Astrocyte (in vitro differentiated cells and primary cell): ENCODE measurements around the gene MTA3. TPM values are rescaled to one million over a fixed set of nuclear protein-coding genes. Genes with fewer than 3 reads are reported as not detected.

ENCODE experiments used
- DNase-seq: peaks from one replicate; pipeline ENCODE4 v3.0.0-alpha.2; 2010; ENCODE audit warnings: low read depth
- FAIRE-seq: peaks from 2 replicates; lab custom pipeline; 2011; peaks lifted over from hg19 to GRCh38; lab: Jason Lieb, UNC
- H2AFZ ChIP-seq: 2 replicates; pipeline ENCODE4 v1.6.0; 2012; ENCODE audit warnings: low read depth, low read length, inconsistent platforms
- H3K27ac ChIP-seq: 2 replicates; pipeline ENCODE4 v1.5.1; 2011; ENCODE audit warnings: low read depth, low read length, inconsistent platforms
- H3K27me3 ChIP-seq: 2 replicates; pipeline ENCODE4 v1.6.0; 2011; ENCODE audit warnings: low read length, inconsistent platforms; ENCODE audit not compliant: insufficient read depth
- H3K36me3 ChIP-seq: 2 replicates; pipeline ENCODE4 v1.5.1; 2011; ENCODE audit warnings: low read length, inconsistent platforms; ENCODE audit not compliant: insufficient read depth
- H3K4me1 ChIP-seq: 2 replicates; pipeline ENCODE4 v1.5.1; 2011; ENCODE audit warnings: low read length, inconsistent platforms; ENCODE audit not compliant: insufficient read depth
- H3K4me2 ChIP-seq: 2 replicates; pipeline ENCODE4 v1.6.0; 2012; ENCODE audit warnings: low read length, inconsistent platforms
- H3K4me3 ChIP-seq: 2 replicates; pipeline ENCODE4 v1.5.1; 2011; ENCODE audit warnings: low read depth, mild to moderate bottlenecking, low read length, inconsistent platforms; ENCODE audit not compliant: insufficient read depth
- H3K79me2 ChIP-seq: 2 replicates; pipeline ENCODE4 v1.6.0; 2012; ENCODE audit warnings: mild to moderate bottlenecking, low read length, inconsistent platforms; ENCODE audit not compliant: insufficient read depth
- H3K9ac ChIP-seq: 2 replicates; pipeline ENCODE4 v1.6.0; 2012; ENCODE audit warnings: mild to moderate bottlenecking, low read length, inconsistent platforms
- H3K9me3 ChIP-seq: 2 replicates; pipeline ENCODE4 v1.5.1; 2012; ENCODE audit warnings: low read depth, mild to moderate bottlenecking, low read length, inconsistent platforms; ENCODE audit not compliant: insufficient read depth
- H4K20me1 ChIP-seq: 2 replicates; pipeline ENCODE4 v1.6.0; 2012; ENCODE audit warnings: low read length, inconsistent platforms; ENCODE audit not compliant: insufficient read depth
- H3K27ac Mint-ChIP-seq: one replicate; pipeline ENCODE4 v1.8.0; 2021; ENCODE audit warnings: mild to moderate bottlenecking, mixed read lengths; ENCODE audit not compliant: unreplicated experiment
- H3K27me3 Mint-ChIP-seq: one replicate; pipeline ENCODE4 v1.8.0; 2021; ENCODE audit warnings: low read depth, mixed read lengths; ENCODE audit not compliant: unreplicated experiment
- H3K36me3 Mint-ChIP-seq: one replicate; pipeline ENCODE4 v1.8.0; 2021; ENCODE audit warnings: low read depth, mixed read lengths; ENCODE audit not compliant: unreplicated experiment
- H3K4me1 Mint-ChIP-seq: one replicate; pipeline ENCODE4 v1.8.0; 2021; ENCODE audit warnings: low read depth, mixed read lengths; ENCODE audit not compliant: unreplicated experiment
- H3K4me3 Mint-ChIP-seq: one replicate; pipeline ENCODE4 v1.8.0; 2021; ENCODE audit warnings: mild to moderate bottlenecking, moderate library complexity, mixed read lengths; ENCODE audit not compliant: unreplicated experiment
- H3K9me3 Mint-ChIP-seq: one replicate; pipeline ENCODE4 v1.8.0; 2021; ENCODE audit warnings: mild to moderate bottlenecking, mixed read lengths; ENCODE audit not compliant: unreplicated experiment
- CTCF ChIP-seq: IDR thresholded peaks from 2 replicates; pipeline ENCODE4 v1.5.1; 2011; ENCODE audit warnings: low read depth, mild to moderate bottlenecking, inconsistent platforms, low read length, moderate library complexity; ENCODE audit not compliant: insufficient read depth
- EZH2 ChIP-seq: IDR thresholded peaks from 2 replicates; pipeline ENCODE4 v1.6.1; 2012; ENCODE audit warnings: mild to moderate bottlenecking, low read length, inconsistent platforms; ENCODE audit not compliant: insufficient read depth
- total RNA-seq: library from RNA; stranded (reverse); gene quantifications from 2 replicates; pipeline ENCODE4 v1.2.1, GENCODE V29; 2021

MTA3 gene
- total RNA-seq, 1 donor from 2014 or later = 69.4 TPM

DNA sequence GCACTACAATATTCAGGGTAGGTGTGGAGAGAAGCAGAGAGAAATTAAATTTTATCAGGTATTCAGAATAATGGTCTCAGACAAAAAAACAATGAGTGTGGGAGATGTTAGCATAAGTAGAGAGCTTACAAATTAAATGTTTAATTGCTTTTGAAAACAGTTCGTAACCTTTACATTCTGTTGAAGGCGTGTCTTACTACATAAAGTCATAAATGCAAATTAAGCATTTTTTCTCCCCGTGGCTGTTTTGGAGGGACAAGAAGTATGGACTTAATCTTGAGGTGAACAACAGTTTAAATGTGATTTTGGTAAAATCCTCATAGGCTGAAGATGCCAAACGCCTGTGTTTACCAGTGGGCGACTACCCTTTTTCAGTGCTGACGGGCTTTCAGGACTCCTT lies 139.7 kb downstream of the MTA3 start:
- no peak overlapping the region for H3K27ac ChIP-seq
- Mint-ChIP-seq H3K4me3 (no peak overlapping the region), H3K4me1 (peaks cover 3% of the 10 kb centered on the region)

DNA sequence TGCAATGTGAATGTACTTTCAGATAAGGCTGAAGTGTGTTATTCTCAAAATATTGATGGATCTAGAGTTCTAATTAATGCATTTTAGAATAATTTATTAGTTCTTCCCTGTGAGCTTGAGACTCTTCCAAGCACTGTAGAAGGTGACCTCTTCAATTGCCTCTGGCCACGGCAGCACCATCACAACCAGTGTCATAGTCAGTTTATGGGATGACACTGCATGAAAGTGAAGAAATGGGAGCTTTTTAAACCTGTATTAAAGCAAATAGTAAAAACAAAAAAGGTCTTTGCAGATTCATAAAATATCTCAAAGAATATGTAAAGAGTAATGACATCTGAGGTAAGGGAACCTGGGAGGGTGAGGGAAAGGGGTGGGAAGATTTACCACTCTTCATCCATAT lies 143.5 kb downstream of the MTA3 start:
- H3K27me3 ChIP-seq = no peaks in the 10 kb centered on the region
- no peak overlapping the region for H3K4me2 ChIP-seq
- no peak overlapping the region for H2AFZ ChIP-seq
- H3K4me1 ChIP-seq = no peaks in the 10 kb centered on the region
- no peak overlapping the region for H3K4me3 ChIP-seq
- no peaks in the 10 kb centered on the region for H4K20me1 ChIP-seq
- H3K79me2 ChIP-seq = no peaks in the 10 kb centered on the region
- H3K27ac ChIP-seq = no peak overlapping the region
- H3K4me3 Mint-ChIP-seq = no peak overlapping the region
- H3K9me3 Mint-ChIP-seq = no peaks in the 10 kb centered on the region
- no peak overlapping the region for H3K9ac ChIP-seq
- H3K36me3 ChIP-seq = peaks cover 8% of the 10 kb centered on the region
- no peak for TF ChIP-seq CTCF
- no peak for TF ChIP-seq EZH2
- peaks cover 6% of the 10 kb centered on the region for H3K36me3 Mint-ChIP-seq
- H3K9me3 ChIP-seq = no peaks in the 10 kb centered on the region
- no peak overlapping the region for H3K27ac Mint-ChIP-seq
- H3K27me3 Mint-ChIP-seq = no peaks in the 10 kb centered on the region
- DNase-seq (no peak), FAIRE-seq (no peak)
- peaks cover 10% of the 10 kb centered on the region for H3K4me1 Mint-ChIP-seq

More for the DNA sequence above, 139.7 kb downstream of the MTA3 start:
- TF ChIP-seq EZH2 (no peak), CTCF (no peak)
- Mint-ChIP-seq H3K27ac (no peak overlapping the region), H3K36me3 (peaks cover 8% of the 10 kb centered on the region), H3K9me3 (no peaks in the 10 kb centered on the region), H3K27me3 (no peaks in the 10 kb centered on the region)
- peaks cover 15% of the 10 kb centered on the region for H3K36me3 ChIP-seq
- no peak overlapping the region for H3K4me3 ChIP-seq
- DNase-seq = no peak
- no peaks in the 10 kb centered on the region for H3K79me2 ChIP-seq
- no peaks in the 10 kb centered on the region for H3K9me3 ChIP-seq
- H3K4me2 ChIP-seq = no peak overlapping the region
- no peak overlapping the region for H3K9ac ChIP-seq
- no peaks in the 10 kb centered on the region for H3K4me1 ChIP-seq
- H4K20me1 ChIP-seq = peaks cover 4% of the 10 kb centered on the region
- no peak for FAIRE-seq
- H3K27me3 ChIP-seq = no peaks in the 10 kb centered on the region
- no peak overlapping the region for H2AFZ ChIP-seq

GRCh38 chr2:42712934-42713333 lies 144.5 kb downstream of the MTA3 start:
- no peaks in the 10 kb centered on the region for H3K9me3 Mint-ChIP-seq
- Histone ChIP-seq H3K9me3 (no peaks in the 10 kb centered on the region), H2AFZ (no peak overlapping the region), H3K4me2 (no peak overlapping the region), H3K27me3 (no peaks in the 10 kb centered on the region), H4K20me1 (no peaks in the 10 kb centered on the region), H3K4me3 (no peak overlapping the region), H3K36me3 (peaks cover 7% of the 10 kb centered on the region), H3K4me1 (no peaks in the 10 kb centered on the region), H3K9ac (no peak overlapping the region), H3K79me2 (no peaks in the 10 kb centered on the region), H3K27ac (no peak overlapping the region)
- DNase-seq (no peak), FAIRE-seq (no peak)
- H3K36me3 Mint-ChIP-seq = peaks cover 6% of the 10 kb centered on the region
- no peak overlapping the region for H3K4me3 Mint-ChIP-seq
- no peak overlapping the region for H3K27ac Mint-ChIP-seq
- H3K27me3 Mint-ChIP-seq = no peaks in the 10 kb centered on the region
- peaks cover 8% of the 10 kb centered on the region for H3K4me1 Mint-ChIP-seq
- TF ChIP-seq CTCF = no peak
- no peak for TF ChIP-seq EZH2
